Adrenal gland (tissue), 5 donors: ENCODE results near the gene KRTAP10-6.

ENCODE experiments used
- CTCF ChIP-seq, 6 experiments: fragments of 450-650 bp in 4 of 6; fragments of 200-600 bp in 2 of 6; sonication (generic) in 1 of 6; IDR thresholded peaks; 1 replicate in 5 of 6; 2 replicates in 1 of 6; pipeline versions ENCODE4 v1.5.1 to v1.8.0; 2016 to 2021; ENCODE audit warnings: antibody characterized with exemption in 6 of 6, mild to moderate bottlenecking in 2 of 6, moderate library complexity in 1 of 6
- POLR2A ChIP-seq, 2 donors: fragments of 450-650 bp; IDR thresholded peaks; one replicate each; pipeline ENCODE4 v1.6.1; 2017; ENCODE audit warnings: antibody characterized with exemption in 2 of 2, mild to moderate bottlenecking in 2 of 2, moderate library complexity in 1 of 2
- donor health status: DM: no; HTN: no; CAD: no.

GRCh38 chr21:44606495-44606894 lies 14.2 kb upstream of the KRTAP10-6 start:
- TF ChIP-seq CTCF (IDR thresholded peaks at IDR 0.05) (no peak), POLR2A (IDR thresholded peaks at IDR 0.05) (no peak)
